Activated gamma-delta T cell (primary cell): ENCODE measurements around the gene ZNF423.
"Not testable (repeated sequence)": the region's sequence is repeated elsewhere in the genome, so short reads cannot be mapped to it uniquely, and the experiment has no call there.

Source experiments
- DNase-seq: peaks from one replicate; lab custom pipeline; 2025; lab: John Stamatoyannopoulos, UW

ZNF423 gene

GRCh38 chr16:49871824-49872223 is 15.9 kb upstream of the ZNF423 start:
- not testable (repeated sequence) for DNase-seq

GRCh38 chr16:49869731-49870130 is 13.8 kb upstream of the ZNF423 start:
- DNase-seq = no peak

GRCh38 chr16:49867796-49868668 is 12.1 kb upstream of the ZNF423 start:
- DNase-seq = no peak

GRCh38 chr16:49867234-49867633 is 11.3 kb upstream of the ZNF423 start:
- DNase-seq = no peak

- DNase-seq = no peak
These were observed 10.7 kb upstream of the ZNF423 start for GRCh38 chr16:49866595-49867071.

GRCh38 chr16:49862694-49863093 is 6.8 kb upstream of the ZNF423 start:
- no peak for DNase-seq

- DNase-seq = no peak
These were observed 5.4 kb upstream of the ZNF423 start for GRCh38 chr16:49861299-49861698.

- no peak for DNase-seq
These were observed 4.7 kb upstream of the ZNF423 start for GRCh38 chr16:49860593-49860992.

- DNase-seq = no peak
These were observed 3.4 kb upstream of the ZNF423 start for GRCh38 chr16:49859125-49859811.

- DNase-seq = no peak
These were observed 2.5 kb upstream of the ZNF423 start for GRCh38 chr16:49858200-49859124.

GRCh38 chr16:49857423-49858181 is 1.7 kb upstream of the ZNF423 start:
- no peak for DNase-seq

GRCh38 chr16:49856672-49857330 is 889 bp upstream of the ZNF423 start:
- DNase-seq = no peak

- peak; percentile 39 for DNase-seq
These were observed 561 bp downstream of the ZNF423 start for GRCh38 chr16:49855280-49855821.

GRCh38 chr16:49854796-49855203 is 1.1 kb downstream of the ZNF423 start:
- DNase-seq = no peak

GRCh38 chr16:49854188-49854795 is 1.6 kb downstream of the ZNF423 start:
- no peak for DNase-seq

GRCh38 chr16:49852279-49852678 is 3.6 kb downstream of the ZNF423 start:
- no peak for DNase-seq

GRCh38 chr16:49851468-49851787 is 4.5 kb downstream of the ZNF423 start:
- DNase-seq = no peak

GRCh38 chr16:49850558-49851467 is 5.1 kb downstream of the ZNF423 start:
- no peak for DNase-seq

GRCh38 chr16:49849754-49850108 is 6.2 kb downstream of the ZNF423 start:
- no peak for DNase-seq
